ENCODE results near the gene STK25.
"Not testable (repeated sequence)": the region's sequence is repeated elsewhere in the genome, so short reads cannot be mapped to it uniquely, and the experiment has no call there.

Gene STK25

GRCh38 chr2:241461693-241462677 is 46.4 kb downstream of the STK25 start:
- no peak for DNase-seq

GRCh38 chr2:241460631-241461030 is 47.8 kb downstream of the STK25 start:
- no peak for DNase-seq

GRCh38 chr2:241459520-241459919 is 48.9 kb downstream of the STK25 start:
- DNase-seq: no peak

- peak; percentile 5 for DNase-seq
These were observed 49.7 kb downstream of the STK25 start for GRCh38 chr2:241458687-241459086.

- DNase-seq: no peak
These were observed 51.8 kb downstream of the STK25 start for GRCh38 chr2:241456546-241456945.

- no peak for DNase-seq
These were observed 53.4 kb downstream of the STK25 start for GRCh38 chr2:241454837-241455485.

- peak; percentile 35 for DNase-seq
These were observed 54.5 kb downstream of the STK25 start for GRCh38 chr2:241453919-241454318.

GRCh38 chr2:241451840-241452506 is 56.4 kb downstream of the STK25 start:
- DNase-seq: no peak

GRCh38 chr2:241450092-241450491 is 58.3 kb downstream of the STK25 start:
- not testable (repeated sequence) for DNase-seq

GRCh38 chr2:241445426-241445825 is 63.0 kb downstream of the STK25 start:
- no peak for DNase-seq

- DNase-seq: no peak
These were observed 64.7 kb downstream of the STK25 start for GRCh38 chr2:241443486-241444223.
